GM21576 (cell line): ENCODE measurements around the gene ATAD1.

Source experiments
- ATAC-seq: cut with Tn5 transposase; IDR thresholded peaks from one replicate; pipeline ENCODE4 v1.9.1; 2021; ENCODE audit warnings: mild to moderate bottlenecking, moderate library complexity; ENCODE audit not compliant: unreplicated experiment

ATAD1 gene

DNA sequence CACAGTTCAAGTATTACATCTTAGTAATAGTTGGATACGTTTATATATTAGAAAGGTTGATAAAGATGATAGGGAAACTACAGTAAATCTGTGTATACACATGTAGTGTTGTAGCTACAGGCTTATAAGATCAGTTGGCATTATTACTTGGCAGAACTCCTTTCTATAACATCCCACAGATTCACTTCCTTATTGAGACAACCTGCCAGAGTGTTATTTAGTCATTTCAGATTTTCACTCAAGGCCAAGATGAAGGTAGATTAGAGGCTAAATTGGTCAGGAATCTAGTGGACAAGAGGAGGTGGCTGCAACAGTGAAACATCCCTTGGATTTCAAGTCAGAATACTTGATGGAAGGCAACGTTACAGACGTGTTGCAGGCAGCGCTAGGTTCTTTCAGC lies 95.3 kb downstream of the ATAD1 start:
- no peak for ATAC-seq

DNA sequence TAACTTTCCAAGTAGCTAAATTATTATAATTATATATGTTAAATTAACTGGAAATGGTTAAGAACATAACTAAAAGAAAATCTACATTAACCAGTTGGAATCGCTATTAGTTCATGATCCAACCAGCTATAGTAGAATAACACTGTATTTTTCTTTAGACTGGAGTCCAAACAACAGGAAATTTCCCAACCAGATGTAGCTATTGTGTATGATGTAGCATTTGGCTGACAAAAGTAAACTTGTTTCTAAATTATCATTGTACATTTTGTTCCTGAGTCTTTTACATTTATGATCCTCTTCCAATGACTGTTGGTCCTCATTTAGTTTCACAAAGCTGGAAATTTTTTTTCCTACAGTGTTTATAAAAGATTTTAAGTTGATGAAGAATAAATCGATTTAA lies 96.2 kb downstream of the ATAD1 start:
- ATAC-seq, result no peak

DNA sequence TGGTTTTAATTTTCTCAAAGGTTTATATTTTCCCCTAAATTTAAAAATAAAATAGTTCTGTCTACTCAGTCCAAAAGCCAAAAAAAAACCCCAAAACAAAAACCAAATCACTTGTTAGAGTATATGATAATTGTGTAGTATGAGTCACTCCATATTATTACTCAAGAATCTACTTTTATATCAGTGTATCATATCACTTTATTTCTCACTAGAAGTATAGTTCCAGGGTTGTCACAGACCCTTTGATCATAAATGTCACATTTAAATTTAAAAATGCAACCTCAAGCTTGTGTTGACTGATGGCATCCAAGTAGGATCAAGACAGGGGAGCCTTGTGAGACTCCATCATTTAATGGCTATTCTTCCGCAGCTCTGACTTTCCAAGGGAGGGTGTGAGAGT lies 97.4 kb downstream of the ATAD1 start:
- ATAC-seq, result no peak

DNA sequence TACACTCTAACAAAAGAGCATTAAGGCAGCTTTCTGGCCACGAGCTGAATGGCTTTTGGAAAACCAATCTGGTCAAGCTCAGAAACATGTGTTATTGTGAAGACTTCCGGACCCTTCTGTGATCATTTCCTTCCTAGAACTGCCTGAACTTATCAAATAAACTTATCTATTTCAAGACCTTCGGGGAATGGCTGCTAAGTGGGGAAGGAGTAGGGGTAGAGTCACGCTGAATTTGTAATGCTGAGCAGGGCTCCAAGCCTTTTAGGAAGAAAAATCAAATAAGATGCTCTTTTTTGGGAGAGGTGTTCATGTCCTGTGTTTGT lies 101.7 kb downstream of the ATAD1 start:
- ATAC-seq, result no peak

DNA sequence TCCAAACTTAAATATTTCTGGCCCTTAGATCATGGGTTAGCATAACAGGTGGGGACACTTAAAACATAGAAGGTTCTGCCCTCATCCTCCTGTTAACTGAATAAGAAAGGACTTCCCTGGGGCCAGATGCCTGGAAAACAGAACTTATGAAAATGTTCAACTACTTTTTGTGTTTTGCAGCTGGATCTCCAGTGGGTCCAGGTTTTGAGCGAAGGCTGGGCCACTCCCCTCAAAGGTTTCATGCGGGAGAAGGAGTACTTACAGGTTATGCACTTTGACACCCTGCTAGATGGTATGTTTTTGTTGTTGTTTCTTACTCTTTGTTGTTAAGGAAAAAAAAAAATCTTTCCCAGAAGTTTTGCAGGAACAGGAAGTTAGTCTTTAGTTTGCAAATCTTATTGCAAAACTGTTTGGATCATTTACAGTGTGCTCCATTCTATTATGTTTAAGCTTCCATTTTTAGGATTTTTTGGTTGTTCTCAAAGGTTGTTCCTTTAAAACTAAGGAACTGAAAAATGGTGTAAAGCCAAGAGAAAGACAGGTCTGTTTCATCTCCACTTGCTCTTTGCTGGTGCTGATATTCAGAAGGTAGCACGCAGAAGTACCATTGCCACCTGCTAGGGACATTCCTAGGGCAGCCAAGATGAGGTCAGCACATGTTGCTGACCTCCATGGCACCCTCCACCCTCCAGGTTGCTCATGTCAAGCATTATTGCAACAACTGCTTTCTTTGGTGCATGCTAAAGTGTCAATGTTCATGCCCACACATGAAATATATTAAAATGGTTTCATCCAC lies 102.3 kb downstream of the ATAD1 start:
- ATAC-seq, result no peak

DNA sequence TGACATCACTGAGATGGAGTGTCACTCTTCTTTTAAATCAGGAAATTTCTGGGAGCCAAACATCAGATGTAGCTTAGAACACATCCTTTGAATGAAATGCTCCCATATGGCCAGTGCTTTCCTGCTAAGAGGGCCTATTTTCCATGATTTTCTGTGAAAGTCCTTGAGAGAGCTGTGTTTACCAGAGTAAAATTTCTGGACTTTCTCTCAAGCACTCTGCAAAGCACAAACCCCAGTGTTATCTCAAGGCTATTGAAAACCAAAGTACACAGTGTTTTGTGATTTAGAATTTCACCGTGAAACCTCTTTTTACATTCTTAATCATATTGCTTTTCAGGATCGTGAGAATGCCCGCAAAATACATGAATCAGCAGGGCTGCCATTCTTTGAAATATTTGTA lies 104.3 kb downstream of the ATAD1 start:
- ATAC-seq, result no peak

DNA sequence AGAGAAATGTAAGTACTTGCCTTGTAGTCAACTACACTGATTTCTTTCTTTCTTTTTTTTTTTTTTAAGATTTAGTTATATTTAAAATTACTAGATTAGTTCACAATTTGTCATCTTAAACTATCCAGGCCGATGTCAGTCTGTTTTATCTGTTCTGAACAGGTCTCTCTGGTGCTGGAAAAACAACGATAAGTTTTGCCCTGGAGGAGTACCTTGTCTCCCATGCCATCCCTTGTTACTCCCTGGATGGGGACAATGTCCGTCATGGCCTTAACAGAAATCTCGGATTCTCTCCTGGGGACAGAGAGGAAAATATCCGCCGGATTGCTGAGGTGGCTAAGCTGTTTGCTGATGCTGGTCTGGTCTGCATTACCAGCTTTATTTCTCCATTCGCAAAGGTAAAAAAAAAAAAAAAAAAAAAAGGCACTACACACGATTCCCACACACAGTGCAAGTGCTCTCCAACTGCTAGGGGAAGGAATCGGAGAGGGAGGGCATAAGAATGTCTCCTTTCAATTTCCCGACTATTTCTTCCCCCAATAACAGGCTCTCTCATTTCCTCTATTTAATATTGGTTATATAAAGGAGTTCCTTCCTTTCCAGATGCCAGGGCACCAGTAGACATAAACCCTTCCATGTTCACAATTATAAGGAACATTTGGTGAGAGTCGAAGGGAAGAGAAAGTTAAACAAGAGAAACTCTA lies 105.0 kb downstream of the ATAD1 start:
- ATAC-seq, result no peak

DNA sequence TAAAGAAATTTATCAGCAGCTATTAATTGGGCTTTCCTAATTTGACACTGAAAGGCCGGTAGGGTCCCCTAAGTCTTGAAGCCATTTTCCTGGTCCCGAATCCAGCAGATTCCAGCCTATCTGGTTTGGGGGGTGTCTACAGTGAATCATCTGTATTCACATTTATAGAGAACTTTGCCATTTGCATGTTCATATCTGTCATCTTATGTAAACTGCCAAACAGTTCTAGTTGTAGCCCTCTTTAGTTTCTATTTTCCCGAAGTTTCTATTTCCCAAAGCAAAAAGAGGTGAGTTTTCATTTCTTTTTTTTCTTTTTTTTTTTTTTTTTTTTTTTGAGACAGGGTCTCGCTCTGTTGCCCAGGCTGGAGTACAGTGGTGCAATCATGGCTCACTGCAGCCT lies 110.8 kb downstream of the ATAD1 start:
- ATAC-seq, result no peak

DNA sequence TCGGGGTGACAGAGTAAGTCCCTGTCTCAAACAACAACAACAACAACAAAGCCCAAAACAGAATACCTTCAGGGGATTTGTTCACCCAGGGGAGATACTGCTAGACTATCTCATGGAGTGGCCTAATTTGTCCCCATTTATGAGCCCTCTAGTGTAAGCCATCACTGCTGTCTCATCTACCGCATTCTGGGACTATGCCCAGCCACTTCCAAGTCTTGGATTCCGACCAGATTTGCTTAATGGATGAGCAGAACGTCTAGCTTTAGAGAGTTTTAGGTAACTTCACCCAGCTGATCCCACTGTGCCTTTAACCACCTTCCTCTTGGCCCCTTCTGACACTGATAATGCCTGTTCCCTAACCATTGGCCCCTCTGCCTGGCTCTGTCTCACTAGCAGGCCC lies 111.3 kb downstream of the ATAD1 start:
- ATAC-seq, result no peak

DNA sequence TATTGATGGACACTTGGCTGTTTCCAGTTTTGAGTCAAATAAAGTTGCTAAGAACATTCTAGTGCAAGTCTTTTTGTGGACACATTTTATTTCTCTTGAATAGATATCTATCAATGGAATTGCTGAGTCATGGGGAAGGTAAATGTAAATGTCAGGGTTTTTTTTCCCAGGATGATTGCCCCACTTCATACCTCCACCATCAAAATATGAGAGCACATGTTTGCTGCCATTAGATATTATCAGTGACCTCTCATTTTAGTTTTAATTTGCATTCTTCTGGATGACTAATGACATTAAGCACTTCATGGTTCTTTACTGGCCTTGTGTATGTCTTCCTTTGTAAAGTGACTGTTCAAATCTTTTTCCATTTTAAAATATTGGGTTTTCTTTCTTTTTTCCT lies 112.7 kb downstream of the ATAD1 start:
- no peak for ATAC-seq

DNA sequence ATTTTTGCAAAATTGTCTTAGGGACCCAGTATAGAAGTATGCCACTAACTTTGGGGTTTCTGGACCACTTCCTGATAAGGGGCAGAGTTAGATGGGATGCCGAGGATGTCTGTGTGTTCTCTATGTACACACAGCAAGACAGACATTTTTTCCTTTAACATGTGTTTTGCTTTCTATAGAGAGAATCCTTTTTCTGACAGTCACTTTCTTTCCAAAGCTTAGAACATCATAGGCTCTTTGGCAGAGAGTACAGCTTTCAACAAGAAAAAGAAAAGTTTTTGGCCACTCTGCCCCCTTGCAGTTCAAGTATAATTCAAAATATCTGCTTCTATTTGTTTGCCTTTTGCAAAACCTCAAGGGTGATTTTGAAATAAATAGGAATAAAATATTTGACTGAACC lies 114.3 kb downstream of the ATAD1 start:
- ATAC-seq, result no peak

DNA sequence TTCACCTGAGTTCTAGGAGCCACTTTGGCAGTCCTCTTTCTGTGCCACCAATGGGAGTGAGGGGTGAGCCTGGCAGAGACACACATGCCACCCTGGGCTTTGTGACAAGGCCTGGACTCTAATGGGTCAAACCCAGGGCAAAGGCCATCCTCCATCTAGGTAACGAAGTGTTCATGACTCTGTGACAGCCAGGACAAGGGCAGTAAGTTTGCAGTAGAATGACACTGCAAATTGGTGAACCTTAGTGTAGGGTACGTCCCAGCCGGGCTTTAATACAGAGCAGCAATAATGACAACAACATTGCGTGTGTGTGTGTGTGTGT lies 115.1 kb downstream of the ATAD1 start:
- ATAC-seq, result no peak

DNA sequence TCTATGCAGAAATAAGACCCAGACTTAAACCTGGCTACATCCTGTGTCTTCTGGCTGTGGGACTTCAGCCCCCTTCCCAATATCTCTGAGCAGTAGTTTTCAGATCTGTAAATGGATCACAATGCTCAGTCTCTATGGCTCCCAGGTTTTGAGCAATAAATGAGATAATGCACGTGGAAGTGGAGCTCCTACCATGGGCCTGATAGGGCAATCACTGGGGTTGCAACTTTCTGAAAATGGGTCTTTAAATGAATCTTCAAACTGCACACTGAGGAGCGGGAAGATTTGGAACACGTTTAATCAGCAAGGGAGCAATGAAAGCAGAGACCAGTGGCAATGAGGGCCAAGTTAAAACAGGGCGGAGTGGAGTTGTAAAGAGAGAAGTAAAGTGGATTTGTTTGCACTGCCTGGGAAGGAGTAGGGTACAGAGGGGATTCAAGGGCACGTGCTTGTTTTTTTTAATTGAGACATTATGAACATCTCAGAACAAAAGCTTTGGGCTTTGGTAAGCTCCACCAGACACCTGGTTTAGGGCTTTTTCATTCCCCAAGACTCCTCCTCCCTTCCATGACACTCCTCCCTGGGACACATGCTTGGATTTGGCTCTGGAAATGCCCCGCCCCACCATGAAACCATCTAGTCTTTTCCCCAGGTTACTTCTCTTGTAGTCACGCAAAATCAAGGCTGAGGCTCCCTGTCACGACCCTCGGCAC lies 115.6 kb downstream of the ATAD1 start:
- no peak for ATAC-seq
